HG02852 (cell line): ENCODE measurements around the gene C12orf42.
"Not testable (repeated sequence)": the region's sequence is repeated elsewhere in the genome, so short reads cannot be mapped to it uniquely, and the experiment has no call there.

Source experiments
- ATAC-seq: cut with Tn5 transposase; IDR thresholded peaks from one replicate; pipeline ENCODE4 v1.9.1; 2021; ENCODE audit warnings: mild to moderate bottlenecking, moderate library complexity; ENCODE audit not compliant: unreplicated experiment

The C12orf42 gene

GRCh38 chr12:103498990-103499389, 3.2 kb upstream of the C12orf42 start:
- ATAC-seq = no peak

DNA sequence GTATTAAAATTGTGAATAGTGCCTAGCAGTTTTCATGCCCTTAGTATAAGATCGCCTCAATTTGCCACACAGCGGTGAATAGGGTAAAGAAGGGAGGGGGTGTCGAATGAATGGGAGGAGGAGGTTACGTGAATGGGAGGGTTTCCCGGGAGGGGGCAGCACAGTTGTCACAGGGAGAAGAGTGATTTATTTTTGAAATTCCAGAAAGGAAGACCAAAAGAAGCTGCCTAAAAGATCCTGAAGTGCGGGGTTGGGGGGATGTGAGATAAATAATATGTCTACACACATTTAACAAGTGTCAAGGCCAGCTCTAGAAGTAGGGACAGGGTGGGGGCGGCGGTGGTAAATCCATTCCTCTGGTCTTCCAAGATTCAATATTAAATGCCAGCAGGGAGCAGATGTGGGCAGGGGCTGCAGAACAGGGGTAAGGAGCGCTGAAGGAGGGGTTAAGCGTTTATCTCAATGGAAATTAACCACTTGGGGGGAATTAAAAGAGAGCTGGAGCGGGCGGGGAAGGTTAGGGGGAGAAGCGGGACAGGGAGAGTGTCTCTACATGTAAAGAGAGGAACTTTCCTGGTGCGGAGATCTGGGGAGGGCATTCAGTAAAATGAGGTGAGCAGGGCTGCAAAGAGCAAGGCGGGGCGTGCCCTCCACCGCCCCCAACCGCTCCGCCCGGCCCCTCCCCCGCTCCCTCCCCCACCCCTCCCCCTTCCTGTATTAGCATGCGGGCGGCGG, 867 bp downstream of the C12orf42 start:
- ATAC-seq = peak; percentile 10

DNA sequence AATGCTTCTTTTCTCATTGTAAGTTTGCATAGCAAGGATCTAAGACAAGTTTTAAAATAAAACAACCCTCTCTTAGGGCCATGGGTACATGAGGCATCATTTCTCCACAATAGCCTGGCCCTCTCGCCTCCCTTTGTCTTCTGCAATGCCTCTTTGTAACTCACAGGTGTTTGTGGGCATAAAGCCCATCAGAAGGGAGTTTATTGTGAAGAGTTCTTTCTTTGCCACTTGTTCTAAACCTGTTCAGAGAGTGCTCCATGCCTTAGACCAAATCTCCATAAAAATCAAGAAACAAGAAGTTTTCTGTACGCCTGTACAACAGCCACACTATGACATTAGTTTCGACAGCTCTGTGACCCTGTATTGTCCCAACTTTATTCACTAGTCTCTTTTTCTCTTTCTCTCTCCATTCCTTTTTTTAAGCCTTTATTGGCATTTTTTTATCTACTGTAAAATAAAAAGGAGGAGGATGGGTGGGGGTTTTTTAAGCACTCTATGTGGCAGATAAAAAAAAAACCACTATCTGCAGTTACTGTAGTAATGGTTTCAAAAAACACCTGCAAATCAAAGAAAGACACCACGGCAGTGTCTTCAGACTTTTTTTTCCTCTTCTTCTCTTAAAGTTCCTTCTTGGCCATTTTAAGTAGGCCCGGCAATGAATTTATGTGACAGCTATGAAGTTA, 1.6 kb downstream of the C12orf42 start:
- ATAC-seq = no peak

DNA sequence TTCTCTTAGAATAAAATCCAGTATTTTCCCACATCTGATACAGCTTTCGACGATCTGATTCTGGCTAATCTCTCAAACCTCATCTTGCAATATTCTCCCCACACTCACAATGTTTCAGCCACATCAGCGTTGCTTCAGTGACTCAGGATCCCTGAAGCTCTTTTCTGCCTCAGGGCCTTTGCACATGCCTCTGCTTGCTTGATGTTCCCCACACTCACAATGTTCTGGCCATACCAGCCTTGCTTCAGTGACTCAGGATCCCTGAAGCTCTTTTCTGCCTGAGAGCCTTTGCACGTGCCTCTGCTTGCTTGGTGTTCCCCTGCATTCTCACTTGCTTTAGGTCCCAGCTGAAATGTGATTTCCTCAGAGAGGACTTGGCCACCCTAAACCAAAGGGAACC, 2.6 kb downstream of the C12orf42 start:
- ATAC-seq = no peak

DNA sequence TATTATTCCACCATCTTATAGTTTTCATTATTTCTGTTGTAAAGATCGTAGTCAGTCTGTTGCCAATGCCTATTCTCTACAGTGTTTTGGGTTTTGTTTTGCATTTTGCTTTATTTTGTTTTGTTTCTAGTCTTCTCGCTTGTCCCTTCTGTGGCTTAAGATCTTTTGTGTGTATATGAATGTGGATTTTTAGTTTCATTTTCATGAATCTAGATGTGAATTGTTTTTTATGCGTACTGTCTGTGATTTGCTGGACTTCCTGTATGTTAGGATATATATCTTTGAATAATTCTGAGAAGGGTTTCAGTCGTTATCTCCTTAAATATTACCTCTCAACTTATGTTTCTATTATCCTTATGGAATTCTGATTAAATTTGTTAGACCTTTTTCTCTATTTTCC, 13.4 kb downstream of the C12orf42 start:
- no peak for ATAC-seq

GRCh38 chr12:103475073-103475472, 20.7 kb downstream of the C12orf42 start:
- ATAC-seq = no peak

DNA sequence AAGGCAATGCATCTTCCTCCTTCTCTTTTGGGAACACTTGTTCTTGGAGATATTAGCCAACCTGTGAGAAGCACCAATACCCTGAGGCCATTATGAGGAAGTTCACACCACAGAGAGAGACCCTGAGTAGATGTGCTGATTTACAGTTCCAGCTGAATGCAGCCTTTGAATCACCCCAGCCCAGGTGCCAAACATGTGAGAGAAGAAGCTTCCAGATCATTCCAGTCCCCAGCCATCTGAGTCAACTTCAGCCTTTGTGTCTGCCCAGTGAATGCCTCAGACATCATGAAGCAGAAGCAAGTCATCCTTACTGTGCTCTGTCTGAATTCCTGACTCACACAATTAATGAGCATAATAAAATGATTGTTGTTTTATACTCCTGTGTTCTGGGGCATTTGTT, 25.1 kb downstream of the C12orf42 start:
- no peak for ATAC-seq

DNA sequence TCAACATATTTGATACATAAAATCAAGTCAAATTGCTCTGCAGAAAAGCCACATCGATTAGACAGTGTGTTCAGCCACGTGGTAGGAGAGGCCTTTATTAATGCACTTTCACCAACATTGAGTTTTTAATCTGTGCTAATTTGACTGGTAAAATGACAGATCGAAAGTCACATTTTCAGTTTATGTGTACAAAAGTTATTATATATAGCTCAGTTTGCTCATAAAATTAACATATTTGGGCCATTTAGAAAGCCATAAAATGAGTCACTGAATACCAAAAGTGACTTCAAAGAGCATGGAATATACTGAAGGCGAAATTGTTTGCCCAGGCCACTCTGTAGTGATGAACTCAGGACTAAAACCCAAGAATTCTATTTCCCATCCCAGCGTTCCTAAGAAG, 26.0 kb downstream of the C12orf42 start:
- ATAC-seq = no peak

- no peak for ATAC-seq
Measured at GRCh38 chr12:103468837-103469236, 26.9 kb downstream of the C12orf42 start.

DNA sequence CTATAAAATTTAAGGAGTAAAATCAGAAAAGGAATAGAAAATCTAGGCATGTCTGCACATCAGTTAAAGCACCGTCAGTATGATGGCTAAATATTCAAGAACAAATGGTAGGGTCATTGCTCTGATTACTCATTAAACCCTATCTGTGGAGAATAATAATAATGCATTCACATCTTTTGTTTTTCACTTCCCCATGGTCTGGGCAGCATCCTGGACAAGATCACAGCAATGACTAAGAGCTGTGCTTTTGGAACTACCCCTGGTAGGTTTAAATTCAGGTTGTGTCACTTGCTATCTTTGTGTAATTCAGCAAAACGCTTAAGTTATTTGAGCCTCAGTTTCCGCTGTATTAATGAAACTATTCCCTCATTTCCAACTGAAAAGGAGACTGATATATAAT, 33.1 kb downstream of the C12orf42 start:
- peak; percentile 98 for ATAC-seq

DNA sequence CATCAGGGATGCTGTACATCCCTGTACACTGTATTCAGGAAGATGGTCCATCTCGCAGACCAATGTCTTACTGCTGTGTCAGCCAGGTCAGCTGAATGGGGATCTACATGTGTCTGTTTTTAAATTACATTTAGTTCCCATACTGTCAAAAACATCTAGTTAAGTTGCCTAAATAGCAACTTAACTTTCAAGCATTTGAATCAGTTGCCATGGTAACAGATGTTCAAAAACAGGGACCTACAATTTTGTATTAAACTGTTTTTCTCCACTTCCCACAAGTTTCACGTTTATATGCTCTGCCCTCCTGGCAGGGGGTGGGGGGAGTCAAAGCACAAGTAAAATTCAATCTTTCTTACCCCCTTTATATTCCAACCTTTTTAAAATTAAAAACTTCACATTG, 38.3 kb downstream of the C12orf42 start:
- no peak for ATAC-seq

- ATAC-seq = no peak
Measured at GRCh38 chr12:103456006-103456405, 39.8 kb downstream of the C12orf42 start.

- no peak for ATAC-seq
Measured at GRCh38 chr12:103455020-103455763, 40.6 kb downstream of the C12orf42 start.

GRCh38 chr12:103444983-103445382, 50.8 kb downstream of the C12orf42 start:
- ATAC-seq = no peak

DNA sequence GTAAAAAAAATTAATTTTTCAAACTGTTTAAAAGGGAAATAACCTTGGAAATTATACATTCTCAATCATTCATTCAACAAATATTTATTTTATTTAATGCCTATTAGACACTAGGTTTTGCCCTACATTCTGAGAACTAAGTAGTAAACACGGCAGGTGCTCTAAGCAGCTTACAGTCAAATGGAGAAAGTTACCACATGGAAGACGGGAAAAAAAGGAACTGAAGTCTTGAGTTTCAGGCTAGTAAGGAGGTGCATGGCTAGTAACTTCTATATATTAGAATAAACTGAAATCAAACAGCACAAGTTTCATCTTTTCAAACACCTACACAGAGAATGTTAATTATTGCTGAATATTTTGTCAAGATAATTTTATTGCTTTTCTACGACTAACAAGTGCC, 52.9 kb downstream of the C12orf42 start:
- no peak for ATAC-seq

DNA sequence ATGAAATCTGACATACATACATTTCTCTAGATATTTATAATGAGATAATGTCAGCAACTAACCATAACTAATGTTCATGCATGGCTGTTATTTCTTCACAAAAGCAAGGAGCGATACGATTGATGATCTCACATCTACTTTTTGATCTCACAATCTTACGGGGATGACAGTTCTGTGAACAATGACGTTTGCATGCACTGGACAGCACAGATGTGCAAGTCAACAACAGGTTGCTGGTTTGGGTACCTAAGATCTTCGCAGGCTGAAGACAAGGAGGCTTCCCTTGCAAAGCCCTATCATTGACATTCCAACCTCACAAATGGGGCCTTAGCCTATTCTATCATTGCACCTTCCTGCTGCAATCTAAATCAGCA, 53.6 kb downstream of the C12orf42 start:
- no peak for ATAC-seq

DNA sequence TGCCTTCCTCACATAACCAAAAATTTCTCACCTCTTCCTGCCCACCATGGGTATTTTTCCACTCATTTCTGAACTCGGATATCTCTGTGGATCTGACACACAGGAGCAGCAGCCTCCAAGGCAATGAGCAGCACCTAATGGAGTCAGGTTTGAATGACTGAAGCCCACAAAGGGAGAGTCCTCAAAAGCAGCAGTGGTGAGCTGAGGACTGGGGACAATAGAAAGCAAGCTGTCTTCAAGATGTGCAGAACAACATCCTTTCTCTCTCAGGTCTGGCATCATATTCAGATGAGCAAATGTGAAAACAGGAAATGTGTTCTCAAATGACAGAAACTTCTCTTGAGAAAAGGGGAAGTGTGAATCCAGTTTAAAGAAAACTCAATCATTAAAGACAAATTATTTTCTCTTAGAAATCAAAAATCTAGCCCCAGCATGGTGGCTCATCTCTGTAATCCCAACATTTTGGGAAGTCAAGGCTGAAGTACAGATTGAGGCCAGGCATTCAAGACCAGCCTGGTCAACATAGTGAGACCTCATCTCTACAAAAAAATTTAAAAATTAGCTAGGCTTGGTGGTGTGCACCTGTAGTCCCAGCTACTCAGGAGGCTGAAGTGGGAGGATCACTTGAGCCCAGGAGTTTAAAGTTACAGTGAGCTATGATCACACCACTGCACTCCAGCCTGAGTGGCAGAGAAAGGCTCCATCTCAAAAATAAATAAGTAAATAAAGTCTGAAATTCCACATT, 54.2 kb downstream of the C12orf42 start:
- ATAC-seq = peak; percentile 98

DNA sequence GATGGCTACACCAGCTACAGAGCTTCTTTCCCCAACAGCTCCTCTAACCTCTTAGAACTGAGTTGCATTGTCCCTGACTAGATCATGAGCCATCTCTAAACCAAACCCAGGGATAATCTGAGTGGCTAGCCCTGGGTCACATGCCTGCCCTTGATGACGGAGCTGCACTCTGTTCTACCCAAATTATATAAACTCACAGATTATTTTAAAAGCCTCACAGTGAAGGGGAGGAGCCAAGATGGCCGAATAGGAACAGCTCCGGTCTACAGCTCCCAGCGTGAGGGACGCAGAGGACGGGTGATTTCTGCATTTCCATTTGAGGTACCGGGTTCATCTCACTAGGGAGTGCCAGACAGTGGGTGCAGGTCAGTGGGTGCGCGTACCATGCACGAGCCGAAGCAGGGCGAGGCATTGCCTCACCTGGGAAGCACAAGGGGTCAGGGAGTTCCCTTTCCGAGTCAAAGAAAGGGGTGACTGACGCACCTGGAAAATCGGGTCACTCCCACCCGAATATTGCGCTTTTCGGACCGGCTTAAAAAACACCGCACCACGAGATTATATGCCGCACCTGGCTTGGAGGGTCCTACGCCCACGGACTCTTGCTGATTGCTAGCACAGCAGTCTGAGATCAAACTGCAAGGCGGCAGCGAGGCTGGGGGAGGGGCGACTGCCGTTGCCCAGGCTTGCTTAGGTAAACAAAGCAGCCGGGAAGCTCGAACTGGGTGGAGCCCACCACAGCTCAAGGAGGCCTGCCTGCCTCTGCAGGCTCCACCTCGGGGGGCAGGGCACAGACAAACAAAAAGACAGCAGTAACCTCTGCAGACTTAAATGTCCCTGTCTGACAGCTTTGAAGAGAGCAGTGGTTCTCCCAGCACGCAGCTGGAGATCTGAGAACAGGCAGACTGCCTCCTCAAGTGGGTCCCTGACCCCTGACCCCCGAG, 61.3 kb downstream of the C12orf42 start:
- not testable (repeated sequence) for ATAC-seq

GRCh38 chr12:103431950-103432349, 63.8 kb downstream of the C12orf42 start:
- ATAC-seq = no peak

DNA sequence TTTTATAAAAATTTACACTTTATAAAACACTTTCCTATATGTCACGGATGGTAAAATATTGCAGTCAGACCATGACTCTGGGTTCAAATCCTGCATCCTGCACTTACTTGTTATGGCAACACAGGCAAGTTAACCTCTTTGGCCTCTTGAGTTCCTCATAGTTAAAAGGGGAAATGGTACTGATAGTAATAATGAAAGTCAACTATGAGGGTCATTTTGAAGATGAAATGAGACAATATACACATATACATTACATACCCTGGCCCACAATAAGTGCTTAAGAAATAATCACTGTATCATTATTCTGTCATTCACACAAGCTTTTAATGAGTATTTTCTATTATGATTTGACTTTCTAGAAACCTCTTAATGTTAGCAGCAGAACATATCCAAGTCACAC, 64.4 kb downstream of the C12orf42 start:
- ATAC-seq = no peak
